ENCODE measurements around the gene CACNA1G.

DNA sequence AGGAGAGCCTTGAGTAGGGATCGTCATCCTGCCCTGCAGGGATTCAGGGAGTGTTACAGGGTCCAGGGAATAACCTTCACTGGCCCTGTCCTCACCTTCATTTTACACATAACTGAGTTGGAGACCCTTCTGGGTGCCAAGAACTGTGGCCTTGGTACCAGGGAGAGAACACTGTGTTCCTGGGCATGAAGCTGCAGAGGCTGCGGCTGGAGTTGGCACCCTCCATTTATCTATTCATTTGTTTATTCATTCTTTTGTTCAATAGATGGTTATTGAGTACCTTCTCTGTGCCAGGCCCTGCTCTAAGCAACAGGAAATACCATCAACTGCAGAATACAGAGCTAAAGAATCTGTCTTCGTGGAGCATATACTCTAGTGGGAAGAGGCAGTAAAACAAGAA lies 80.8 kb downstream of the CACNA1G start:
- TF ChIP-seq POLR2A (IDR thresholded peaks at IDR 0.05) = no peak
- TF ChIP-seq, protein P1, sequence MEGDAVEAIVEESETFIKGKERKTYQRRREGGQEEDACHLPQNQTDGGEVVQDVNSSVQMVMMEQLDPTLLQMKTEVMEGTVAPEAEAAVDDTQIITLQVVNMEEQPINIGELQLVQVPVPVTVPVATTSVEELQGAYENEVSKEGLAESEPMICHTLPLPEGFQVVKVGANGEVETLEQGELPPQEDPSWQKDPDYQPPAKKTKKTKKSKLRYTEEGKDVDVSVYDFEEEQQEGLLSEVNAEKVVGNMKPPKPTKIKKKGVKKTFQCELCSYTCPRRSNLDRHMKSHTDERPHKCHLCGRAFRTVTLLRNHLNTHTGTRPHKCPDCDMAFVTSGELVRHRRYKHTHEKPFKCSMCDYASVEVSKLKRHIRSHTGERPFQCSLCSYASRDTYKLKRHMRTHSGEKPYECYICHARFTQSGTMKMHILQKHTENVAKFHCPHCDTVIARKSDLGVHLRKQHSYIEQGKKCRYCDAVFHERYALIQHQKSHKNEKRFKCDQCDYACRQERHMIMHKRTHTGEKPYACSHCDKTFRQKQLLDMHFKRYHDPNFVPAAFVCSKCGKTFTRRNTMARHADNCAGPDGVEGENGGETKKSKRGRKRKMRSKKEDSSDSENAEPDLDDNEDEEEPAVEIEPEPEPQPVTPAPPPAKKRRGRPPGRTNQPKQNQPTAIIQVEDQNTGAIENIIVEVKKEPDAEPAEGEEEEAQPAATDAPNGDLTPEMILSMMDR (IDR thresholded peaks at IDR 0.05) = no peak

Measured in right lobe of liver (tissue), 4 donors.